Measurements from ENCODE around the gene STARD6. TPM values are rescaled to one million over a fixed set of nuclear protein-coding genes. Genes with fewer than 3 reads are reported as not detected.

STARD6 gene
- total RNA-seq, 1 experiment from 2014 or later, result not detected

GRCh38 chr18:54358495-54359040 lies 910 bp upstream of the STARD6 start:
- no peaks in the 10 kb centered on the region for H3K79me1 ChIP-seq (ENCODE audit: insufficient read depth, low read depth, low read length, poor library complexity, severe bottlenecking)
- H3K27me3 ChIP-seq (ENCODE audit: insufficient read depth, low read length), result no peaks in the 10 kb centered on the region
- Mint-ChIP-seq H3K4me1 (peaks cover 23 to 28% of the 10 kb centered on the region in 2 experiments), H3K27me3 (ENCODE audit: low read depth) (no peaks in the 10 kb centered on the region; the same call in 1 of the 2 replicates), H3K4me3 (peak overlapping the region; percentile 99 to 100), H3K27ac (peak overlapping the region; percentile 93 to 99 (median 96); a peak in 5 of 7 replicates), H3K9me3 (no peaks in the 10 kb centered on the region; a peak in 2 of 5 replicates), H3K36me3 (ENCODE audit: insufficient read depth in 1 of 3, low read depth in 3 of 3) (peaks cover 13 to 27% (median 21%) of the 10 kb centered on the region in 3 experiments; a peak in 6 of 7 replicates)
- no peak overlapping the region for H4K8ac ChIP-seq (replicated peaks; ENCODE audit: insufficient read length, low read depth, low read length)
- no peak overlapping the region for H3K56ac ChIP-seq (ENCODE audit: insufficient read length, low read depth, low read length)
- H3K23ac ChIP-seq (ENCODE audit: insufficient read length, low read depth, low read length), result no peak overlapping the region
- H4K91ac ChIP-seq (ENCODE audit: insufficient read length, low read depth, low read length), result no peak overlapping the region
- DNase-seq, result no peak
- no peak overlapping the region for H2BK5ac ChIP-seq (ENCODE audit: insufficient read length, low read length)
- no peaks in the 10 kb centered on the region for H4K20me1 ChIP-seq (ENCODE audit: control insufficient read depth, insufficient read depth, insufficient read length)
- no CpG with 5 or more reads among the region's 21 CpGs for WGBS (ENCODE audit: extremely low coverage, insufficient read length, low lambda C conversion rate)
- H3K4ac ChIP-seq (ENCODE audit: low read depth, low read length), result no peak overlapping the region
- H3K14ac ChIP-seq (ENCODE audit: insufficient read depth, low read length), result 0 out of 2 replicates have a peak overlapping the region, but pooled peaks have one; percentile 25
- no peak overlapping the region for H2BK20ac ChIP-seq (ENCODE audit: low read depth, low read length, poor library complexity, severe bottlenecking)
- no peak overlapping the region for H3K27ac ChIP-seq (ENCODE audit: insufficient read length, low read depth, low read length)
- peaks cover 11% of the 10 kb centered on the region for H3K23me2 ChIP-seq (ENCODE audit: insufficient read length, low read depth, low read length, poor library complexity, severe bottlenecking)
- H3K4me1 ChIP-seq (ENCODE audit: insufficient read depth, low read length), result peaks cover 3% of the 10 kb centered on the region; the same call in 1 of the 2 replicates
- no peak overlapping the region for H2AFZ ChIP-seq (ENCODE audit: low read length)
- no peak overlapping the region for H4K5ac ChIP-seq (ENCODE audit: insufficient read length, low read depth, low read length)
- H3T11ph ChIP-seq (ENCODE audit: low read length), result no peak overlapping the region
- H2BK15ac ChIP-seq (ENCODE audit: low read depth, low read length), result no peak overlapping the region
- H3K9ac ChIP-seq (ENCODE audit: extremely low read depth, insufficient read length, low read length), result peak overlapping the region; percentile 80
- H2AK5ac ChIP-seq (ENCODE audit: insufficient read length, low read length), result no peak overlapping the region
- H3K9me3 ChIP-seq (ENCODE audit: control insufficient read depth, low read depth, low read length), result no peaks in the 10 kb centered on the region
- peak overlapping the region; percentile 98 for H3K4me2 ChIP-seq (ENCODE audit: insufficient read depth, insufficient read length, low read length)
- peak overlapping the region; percentile 20 for H3K18ac ChIP-seq (ENCODE audit: insufficient read length, low read depth, low read length)
- H2BK12ac ChIP-seq (ENCODE audit: insufficient read length, low read depth, low read length), result no peak overlapping the region
- TF ChIP-seq CTCF (conservative IDR thresholded peaks at IDR 0.05), result no peak
- no peak overlapping the region for H2BK120ac ChIP-seq (ENCODE audit: low read depth, low read length, poor library complexity, severe bottlenecking)
- peaks cover 2% of the 10 kb centered on the region; the same call in 1 of the 2 replicates for H3K79me2 ChIP-seq (ENCODE audit: insufficient read depth, low read length)

Measured in H9 (cell line).